PC-9 (cell line): ENCODE data around the gene FARP1. TPM values are rescaled to one million over a fixed set of nuclear protein-coding genes. Genes with fewer than 3 reads are reported as not detected.
A peak's percentile ranks its signal among the peaks of the same experiment; 100 is the strongest.

Experiments
- BruUV-seq: library from RNA; stranded (reverse); fragments of 400-500 nt; replicated peaks from 2 replicates; lab custom pipeline; 2021; lab: Mats Ljungman, UMichigan
- CTCF ChIA-PET: fragments of 300-600 bp; sonication (Branson Sonifier 250); formaldehyde crosslinking; loops from one replicate; lab custom pipeline; 2022; ENCODE audit warnings: antibody characterized with exemption; lab: Charles Lee
- POLR2A ChIA-PET: fragments of 300-600 bp; sonication (Branson Sonifier 250); formaldehyde crosslinking; loops from one replicate; lab custom pipeline; 2022; ENCODE audit warnings: antibody characterized with exemption; ENCODE audit not compliant: unreplicated experiment; lab: Charles Lee
- DNase-seq, 2 experiments: peaks; one replicate each; pipeline versions ENCODE4 v3.0.0 to v3.0.0-alpha.2; 2015 to 2022; ENCODE audit warnings: mixed read lengths in 1 of 2
- H2AFZ ChIP-seq: fragments of 200-600 bp; sonication (generic); 2 replicates; pipeline ENCODE4 v1.8.1; 2017; ENCODE audit warnings: antibody characterized with exemption
- H3F3A ChIP-seq: fragments of 200-600 bp; sonication (generic); 2 replicates; pipeline ENCODE4 v1.8.1; 2017; ENCODE audit warnings: antibody characterized with exemption, mild to moderate bottlenecking, low read depth; ENCODE audit not compliant: insufficient read depth
- H3K27ac ChIP-seq: fragments of 200-600 bp; sonication (generic); 2 replicates; pipeline ENCODE4 v1.6.1; 2016; ENCODE audit warnings: mixed run types
- H3K27me3 ChIP-seq: fragments of 200-600 bp; sonication (generic); 2 replicates; pipeline ENCODE4 v1.6.1; 2016; ENCODE audit warnings: low read depth, mixed run types; ENCODE audit not compliant: insufficient read depth
- H3K36me3 ChIP-seq: fragments of 200-600 bp; sonication (generic); 2 replicates; pipeline ENCODE4 v1.6.1; 2016; ENCODE audit warnings: low read depth, mixed run types
- H3K4me1 ChIP-seq: fragments of 200-600 bp; sonication (generic); replicated peaks from 2 replicates; pipeline ENCODE4 v1.6.1; 2016; ENCODE audit warnings: mixed run types; ENCODE audit not compliant: insufficient read depth
- H3K4me2 ChIP-seq: fragments of 200-600 bp; sonication (generic); 2 replicates; pipeline ENCODE4 v1.6.1; 2017; ENCODE audit warnings: mixed run types
- H3K4me3 ChIP-seq: fragments of 200-600 bp; sonication (generic); 2 replicates; pipeline ENCODE4 v1.6.1; 2016; ENCODE audit warnings: mixed run types
- H3K79me2 ChIP-seq: fragments of 200-600 bp; sonication (generic); 2 replicates; pipeline ENCODE4 v1.6.1; 2017; ENCODE audit warnings: low read depth, mixed run types
- H3K9me2 ChIP-seq: fragments of 200-600 bp; sonication (generic); 2 replicates; pipeline ENCODE4 v1.8.1; 2017; ENCODE audit warnings: mild to moderate bottlenecking; ENCODE audit not compliant: insufficient read depth
- H3K9me3 ChIP-seq: fragments of 200-600 bp; sonication (generic); 2 replicates; pipeline ENCODE4 v1.8.1; 2016; ENCODE audit warnings: low read depth; ENCODE audit not compliant: insufficient read depth
- H4K20me1 ChIP-seq: fragments of 200-600 bp; sonication (generic); 2 replicates; pipeline ENCODE4 v1.8.1; 2017; ENCODE audit not compliant: insufficient read depth
- CTCF ChIP-seq: fragments of 200-600 bp; sonication (generic); conservative IDR thresholded peaks from 2 replicates; pipeline ENCODE4 v1.6.1; 2017; ENCODE audit warnings: mixed run types, antibody characterized with exemption, mild to moderate bottlenecking, moderate library complexity
- EZH2 ChIP-seq: fragments of 200-600 bp; sonication (generic); IDR thresholded peaks from 2 replicates; pipeline ENCODE4 v1.8.0; 2017; ENCODE audit warnings: antibody characterized with exemption, low read depth
- intact Hi-C: fragments of 100-400 bp; cut with micrococcal nuclease; formaldehyde crosslinking; loops from one replicate; pipeline ENCODE4 v1.10.0; 2022; ENCODE audit not compliant: unreplicated experiment
- total RNA-seq: library from RNA; stranded (reverse); gene quantifications from 2 replicates; pipeline ENCODE4 v1.2.3, GENCODE V29; 2021

Gene FARP1
- total RNA-seq, 1 experiment from 2014 or later, result 62.1 TPM

- peaks cover 93% of the 10 kb centered on the region for H3K79me2 ChIP-seq
- peak overlapping the region; percentile 9; the same call in 1 of the 2 replicates for H3K27ac ChIP-seq
- ChIA-PET CTCF (interaction anchor here (0.6 kb wide), 2 partner anchors 38 to 305 kb away, joined by 3 read pairs; no protein-coding TSS in a partner anchor), POLR2A (no interaction called here)
- peaks cover 49% of the 10 kb centered on the region for H3F3A ChIP-seq
- H3K4me2 ChIP-seq, result no peak overlapping the region
- H3K36me3 ChIP-seq, result peaks cover 7% of the 10 kb centered on the region
- intact Hi-C loops, result no loop called here
- no peaks in the 10 kb centered on the region for H3K9me3 ChIP-seq
- H3K4me1 ChIP-seq, result peaks cover 32% of the 10 kb centered on the region
- DNase-seq, result no peak
- no peak overlapping the region for H2AFZ ChIP-seq
- H4K20me1 ChIP-seq, result no peaks in the 10 kb centered on the region; the same call in 1 of the 2 replicates
- no peaks in the 10 kb centered on the region for H3K9me2 ChIP-seq
- BruUV-seq, result no TSS peak
- no peak for TF ChIP-seq CTCF
- no peak for TF ChIP-seq EZH2
- H3K4me3 ChIP-seq, result no peak overlapping the region
- H3K27me3 ChIP-seq, result no peaks in the 10 kb centered on the region
Measured at GRCh38 chr13:98490866-98491265, 348.0 kb downstream of the FARP1 start.

GRCh38 chr13:98492335-98493041 lies 349.6 kb downstream of the FARP1 start:
- Histone ChIP-seq H3K36me3 (peaks cover 7% of the 10 kb centered on the region), H3K27me3 (no peaks in the 10 kb centered on the region), H3F3A (peaks cover 37% of the 10 kb centered on the region), H3K79me2 (peaks cover 93% of the 10 kb centered on the region), H3K4me2 (no peak overlapping the region), H3K9me2 (no peaks in the 10 kb centered on the region), H3K27ac (peak overlapping the region; percentile 63), H4K20me1 (no peaks in the 10 kb centered on the region; the same call in none of the 2 replicates), H2AFZ (no peak overlapping the region), H3K4me3 (no peak overlapping the region), H3K4me1 (peaks cover 15% of the 10 kb centered on the region), H3K9me3 (no peaks in the 10 kb centered on the region)
- ChIA-PET POLR2A (no interaction called here), CTCF (no interaction called here)
- no TSS peak for BruUV-seq
- TF ChIP-seq EZH2 (no peak), CTCF (no peak)
- no peak for DNase-seq
- intact Hi-C loops, result no loop called here

- ChIA-PET CTCF (no interaction called here), POLR2A (no interaction called here)
- H3K4me2 ChIP-seq, result no peak overlapping the region
- intact Hi-C loops, result no loop called here
- no TSS peak for BruUV-seq
- TF ChIP-seq CTCF, result no peak
- no peak for TF ChIP-seq EZH2
- H4K20me1 ChIP-seq, result no peaks in the 10 kb centered on the region; the same call in none of the 2 replicates
- no peak for DNase-seq
- H3K9me2 ChIP-seq, result no peaks in the 10 kb centered on the region
- H2AFZ ChIP-seq, result no peak overlapping the region
- H3K4me1 ChIP-seq, result peaks cover 13% of the 10 kb centered on the region; the same call in 1 of the 2 replicates
- peaks cover 7% of the 10 kb centered on the region for H3K36me3 ChIP-seq
- H3K9me3 ChIP-seq, result no peaks in the 10 kb centered on the region
- H3K4me3 ChIP-seq, result no peak overlapping the region
- H3K27me3 ChIP-seq, result no peaks in the 10 kb centered on the region
- H3F3A ChIP-seq, result peaks cover 33% of the 10 kb centered on the region
- peak overlapping the region; percentile 63 for H3K27ac ChIP-seq
- peaks cover 93% of the 10 kb centered on the region for H3K79me2 ChIP-seq
Measured at GRCh38 chr13:98493042-98493712, 350.3 kb downstream of the FARP1 start.
